Muscle of leg (tissue), 11 donors: ENCODE measurements around the gene HOGA1. TPM values are rescaled to one million over a fixed set of nuclear protein-coding genes. Genes with fewer than 3 reads are reported as not detected.

ENCODE experiments used
- DNase-seq: peaks from one replicate; pipeline ENCODE4 v3.0.0; 2013
- H3K27ac ChIP-seq: one replicate; pipeline ENCODE4 v1.5.1; 2013; ENCODE audit warnings: mild to moderate bottlenecking, low read length, control low read depth
- H3K27me3 ChIP-seq: one replicate; pipeline ENCODE4 v1.6.1; 2013; ENCODE audit warnings: low read length; ENCODE audit not compliant: control insufficient read depth, insufficient read depth
- H3K36me3 ChIP-seq: one replicate; pipeline ENCODE4 v1.6.1; 2013; ENCODE audit warnings: low read length; ENCODE audit not compliant: control insufficient read depth, insufficient read depth
- H3K4me1 ChIP-seq: one replicate; pipeline ENCODE4 v1.6.1; 2013; ENCODE audit warnings: low read length; ENCODE audit not compliant: control insufficient read depth, insufficient read depth
- H3K4me3 ChIP-seq: one replicate; pipeline ENCODE4 v1.5.1; 2013; ENCODE audit warnings: low read length, control low read depth
- H3K9me3 ChIP-seq: replicated peaks from 2 replicates; pipeline ENCODE4 v1.6.1; 2013; ENCODE audit warnings: low read depth, low read length; ENCODE audit not compliant: control insufficient read depth
- WGBS: methylation state at CpG from one replicate; pipeline ENCODE4 v1.1.5; 2013; ENCODE audit warnings: missing lambda C conversion rate; ENCODE audit not compliant: insufficient coverage; 5-methylcytosine and 5-hydroxymethylcytosine counted together
- polyA plus RNA-seq, 8 donors: library from polyadenylated mRNA; unstranded; fragments of 120-200 nt; gene quantifications; one replicate each; pipeline versions ENCODE4 v1.2.1 to v1.2.3, GENCODE V29; 2013; ENCODE audit warnings: inconsistent platforms in 1 of 8, low replicate concordance in 1 of 8; ENCODE audit not compliant: insufficient read length in 8 of 8, insufficient read depth in 1 of 8
- total RNA-seq: library from RNA; stranded (reverse); fragments of 120-200 nt; gene quantifications from one replicate; pipeline ENCODE4 v1.2.4, GENCODE V29; 2013

The HOGA1 gene
- total and polyA plus RNA-seq, 9 donors = 0.41 to 1.0 (median 0.76) TPM

DNA sequence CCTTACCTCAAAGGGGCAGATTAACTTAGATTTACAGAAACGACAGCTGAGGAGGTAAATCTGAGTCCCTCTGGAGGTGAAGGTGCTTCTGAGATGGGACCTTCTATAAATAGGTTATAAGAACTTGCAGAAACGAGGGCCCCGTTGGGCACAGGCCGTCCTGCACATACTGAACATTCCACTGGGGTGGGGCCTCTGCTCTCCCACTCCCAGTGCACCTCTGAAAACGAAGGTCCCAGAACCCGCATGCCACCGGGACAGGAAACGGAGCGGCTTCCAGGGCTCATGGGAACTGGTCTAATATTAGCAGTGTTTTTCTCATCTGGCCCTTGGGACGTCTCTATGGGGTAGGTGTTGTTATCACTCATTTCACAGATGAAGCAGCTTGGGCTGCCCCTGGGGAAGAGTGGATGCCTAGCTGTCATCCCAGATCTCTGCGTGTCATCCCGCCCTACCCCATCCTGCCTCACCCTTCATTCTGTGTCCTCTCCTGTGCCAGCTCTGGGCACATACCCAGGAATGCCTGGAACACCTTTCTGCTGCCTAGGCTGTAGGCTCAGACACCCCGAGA is 24.9 kb downstream of the HOGA1 start:
- DNase-seq = peak; percentile 46

DNA sequence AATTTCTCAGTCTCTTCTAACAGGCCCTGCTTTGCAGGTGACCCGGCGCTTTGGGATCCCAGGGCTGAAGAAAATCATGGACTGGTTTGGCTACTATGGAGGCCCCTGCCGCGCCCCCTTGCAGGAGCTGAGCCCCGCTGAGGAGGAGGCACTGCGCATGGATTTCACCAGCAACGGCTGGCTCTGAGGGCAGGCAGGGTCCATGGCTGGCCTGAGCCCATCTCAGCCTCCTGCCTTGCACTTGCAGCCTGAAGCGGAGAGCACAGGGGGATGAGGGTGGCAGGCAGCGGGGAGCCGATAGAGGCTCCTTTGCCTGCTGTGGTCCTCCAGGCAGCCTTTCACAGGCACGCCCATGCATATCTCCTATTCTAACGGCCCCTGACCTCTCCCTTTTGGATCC is 27.3 kb downstream of the HOGA1 start:
- Histone ChIP-seq H3K27me3 (no peaks in the 10 kb centered on the region), H3K36me3 (no peaks in the 10 kb centered on the region), H3K4me3 (no peak overlapping the region), H3K4me1 (peaks cover 12% of the 10 kb centered on the region), H3K9me3 (no peaks in the 10 kb centered on the region), H3K27ac (no peak overlapping the region)
- no peak for DNase-seq
- 85% methylated on average over 7 of the region's 12 CpGs for WGBS

More for the DNA sequence above, 24.9 kb downstream of the HOGA1 start:
- no peaks in the 10 kb centered on the region for H3K36me3 ChIP-seq
- H3K27me3 ChIP-seq = no peaks in the 10 kb centered on the region
- H3K27ac ChIP-seq = no peak overlapping the region
- no peaks in the 10 kb centered on the region for H3K9me3 ChIP-seq
- H3K4me1 ChIP-seq = peaks cover 12% of the 10 kb centered on the region
- no peak overlapping the region for H3K4me3 ChIP-seq
- 81% methylated on average over 3 of the region's 13 CpGs for WGBS

DNA sequence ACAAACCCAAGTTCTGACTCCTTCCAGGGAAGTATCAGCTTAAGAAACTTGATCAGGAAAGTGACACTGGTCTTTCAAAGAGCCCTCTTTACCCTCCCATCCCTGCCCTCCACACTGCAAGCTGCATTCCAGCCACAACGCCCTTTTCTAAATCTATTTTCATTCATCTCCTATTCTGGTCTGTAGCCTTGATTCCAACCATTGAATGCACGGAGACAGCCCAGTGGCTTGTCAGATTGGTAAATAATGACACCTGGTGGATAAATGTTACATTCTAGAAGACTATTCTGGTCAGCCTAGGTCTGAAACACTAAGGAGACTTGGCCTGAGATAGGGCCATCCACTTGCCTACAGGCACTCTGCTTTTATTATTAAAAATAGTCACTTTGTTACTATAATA is 28.2 kb downstream of the HOGA1 start:
- H3K4me1 ChIP-seq = peaks cover 12% of the 10 kb centered on the region
- no peaks in the 10 kb centered on the region for H3K36me3 ChIP-seq
- no peaks in the 10 kb centered on the region for H3K9me3 ChIP-seq
- H3K27ac ChIP-seq = no peak overlapping the region
- no peaks in the 10 kb centered on the region for H3K27me3 ChIP-seq
- no CpG with 5 or more reads among the region's 2 CpGs for WGBS
- no peak overlapping the region for H3K4me3 ChIP-seq
- DNase-seq = peak; percentile 81

DNA sequence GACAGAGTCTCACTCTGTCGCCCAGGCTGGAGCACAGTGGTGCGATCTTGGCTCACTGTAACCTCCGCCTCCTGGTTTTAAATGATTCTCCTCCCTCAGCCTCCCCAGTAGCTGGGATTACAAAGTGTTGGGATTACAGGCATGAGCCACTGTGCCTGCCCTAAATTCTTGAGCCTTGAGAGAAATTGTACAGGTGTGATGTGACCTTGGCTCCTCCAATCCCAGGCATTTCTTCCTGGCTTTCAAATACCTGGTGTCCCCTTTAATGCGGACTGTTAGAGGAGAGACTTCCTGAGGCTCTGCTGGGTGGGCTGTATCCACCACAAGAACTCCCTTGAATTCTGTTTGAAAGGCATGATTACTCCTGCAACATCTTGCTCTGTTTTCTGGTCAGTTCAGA is 34.1 kb downstream of the HOGA1 start:
- Histone ChIP-seq H3K27me3 (no peaks in the 10 kb centered on the region), H3K9me3 (no peaks in the 10 kb centered on the region), H3K4me1 (no peaks in the 10 kb centered on the region), H3K27ac (no peak overlapping the region), H3K4me3 (no peak overlapping the region), H3K36me3 (no peaks in the 10 kb centered on the region)
- DNase-seq = no peak
- no CpG with 5 or more reads among the region's 4 CpGs for WGBS

DNA sequence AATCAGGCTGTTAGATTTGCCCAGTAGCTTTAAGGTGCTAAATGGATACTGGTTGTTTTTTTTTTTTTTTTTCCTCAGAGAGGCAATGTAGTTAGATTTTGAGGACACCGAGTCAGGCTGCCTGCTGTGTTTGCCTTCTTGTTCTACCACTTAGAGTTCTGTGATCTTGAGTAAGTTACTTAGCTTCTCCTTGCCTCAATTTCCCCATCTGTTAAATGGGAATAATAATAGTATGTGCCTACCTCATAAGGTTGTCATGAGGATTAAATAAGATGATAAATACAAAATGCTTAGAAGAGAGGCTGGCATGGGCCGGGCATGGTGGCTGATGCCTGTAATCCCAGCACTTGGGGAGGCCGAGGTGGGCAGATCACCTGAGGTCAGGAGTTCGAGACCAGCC is 34.5 kb downstream of the HOGA1 start:
- Histone ChIP-seq H3K27me3 (no peaks in the 10 kb centered on the region), H3K36me3 (no peaks in the 10 kb centered on the region), H3K4me1 (no peaks in the 10 kb centered on the region), H3K9me3 (no peaks in the 10 kb centered on the region), H3K27ac (no peak overlapping the region), H3K4me3 (no peak overlapping the region)
- WGBS = no CpG with 5 or more reads among the region's 4 CpGs
- DNase-seq = no peak

DNA sequence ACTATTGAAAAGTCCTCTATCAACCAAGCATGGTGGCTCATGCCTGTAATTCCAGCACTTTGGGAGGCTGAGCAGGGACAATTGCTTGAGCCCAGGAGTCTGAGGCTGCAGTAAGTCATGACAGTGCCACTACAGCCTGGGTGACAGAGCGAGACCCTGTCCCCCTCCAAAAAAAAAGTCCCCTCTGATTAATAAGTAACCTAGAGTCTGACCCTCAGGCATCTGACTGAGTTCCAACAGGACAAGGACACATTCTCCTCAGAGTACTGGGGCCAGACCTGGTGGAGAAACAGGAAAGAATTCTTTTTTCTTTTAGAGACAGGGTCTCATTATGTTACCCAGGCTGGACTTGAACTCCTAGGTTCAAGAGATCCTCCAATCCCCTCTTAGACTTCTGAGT is 39.1 kb downstream of the HOGA1 start:
- no peaks in the 10 kb centered on the region for H3K9me3 ChIP-seq
- DNase-seq = no peak
- no peaks in the 10 kb centered on the region for H3K27me3 ChIP-seq
- no peak overlapping the region for H3K27ac ChIP-seq
- no peaks in the 10 kb centered on the region for H3K4me1 ChIP-seq
- no peaks in the 10 kb centered on the region for H3K36me3 ChIP-seq
- H3K4me3 ChIP-seq = no peak overlapping the region
- WGBS = no CpG with 5 or more reads among the region's 1 CpG

DNA sequence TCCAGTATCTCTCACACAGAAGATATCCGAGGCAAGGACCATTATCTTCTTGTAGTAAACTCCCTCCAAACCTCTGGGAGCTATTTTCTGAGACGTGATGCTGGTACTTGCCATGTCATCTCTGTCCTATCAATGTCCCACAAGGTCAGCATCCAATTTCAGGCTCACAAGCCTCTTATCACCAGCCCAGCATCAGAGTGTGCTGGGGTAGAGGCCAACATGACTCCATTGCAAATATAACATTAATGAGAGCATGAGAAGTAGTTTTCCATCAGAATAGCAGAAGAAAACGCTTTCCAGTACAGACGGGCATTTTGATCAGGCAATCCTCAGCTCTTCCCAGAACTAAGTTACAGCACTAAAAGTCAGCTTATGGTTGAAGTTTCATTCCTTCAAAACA is 43.5 kb downstream of the HOGA1 start:
- no peak for DNase-seq
- Histone ChIP-seq H3K9me3 (no peaks in the 10 kb centered on the region), H3K27me3 (no peaks in the 10 kb centered on the region), H3K4me1 (peaks cover 4% of the 10 kb centered on the region), H3K4me3 (no peak overlapping the region), H3K27ac (no peak overlapping the region), H3K36me3 (no peaks in the 10 kb centered on the region)
- WGBS = 100% methylated on average over 1 of the region's 4 CpGs

DNA sequence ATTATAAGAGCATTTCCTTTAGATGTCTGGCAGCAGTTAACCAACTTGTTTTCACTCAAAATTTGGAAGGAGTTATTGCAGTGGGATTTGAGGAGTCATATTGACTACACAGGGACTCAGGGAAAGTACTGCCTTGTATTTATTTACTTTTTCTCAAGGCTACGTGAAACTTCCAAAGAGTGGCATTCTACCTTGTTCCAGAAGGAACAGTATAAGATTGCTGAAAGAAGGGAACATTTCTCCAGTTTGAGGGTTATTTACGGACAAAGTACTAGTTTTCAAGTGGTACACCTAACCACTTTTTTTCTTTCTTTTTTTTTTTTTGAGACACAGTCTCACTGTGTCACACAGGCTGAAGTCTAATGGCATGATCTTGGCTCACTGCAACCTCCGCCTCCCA is 44.0 kb downstream of the HOGA1 start:
- WGBS = 83% methylated on average over 1 of the region's 3 CpGs
- no peaks in the 10 kb centered on the region for H3K36me3 ChIP-seq
- peaks cover 7% of the 10 kb centered on the region for H3K4me1 ChIP-seq
- no peaks in the 10 kb centered on the region for H3K27me3 ChIP-seq
- no peak overlapping the region for H3K4me3 ChIP-seq
- DNase-seq = no peak
- H3K27ac ChIP-seq = no peak overlapping the region
- H3K9me3 ChIP-seq = no peaks in the 10 kb centered on the region

DNA sequence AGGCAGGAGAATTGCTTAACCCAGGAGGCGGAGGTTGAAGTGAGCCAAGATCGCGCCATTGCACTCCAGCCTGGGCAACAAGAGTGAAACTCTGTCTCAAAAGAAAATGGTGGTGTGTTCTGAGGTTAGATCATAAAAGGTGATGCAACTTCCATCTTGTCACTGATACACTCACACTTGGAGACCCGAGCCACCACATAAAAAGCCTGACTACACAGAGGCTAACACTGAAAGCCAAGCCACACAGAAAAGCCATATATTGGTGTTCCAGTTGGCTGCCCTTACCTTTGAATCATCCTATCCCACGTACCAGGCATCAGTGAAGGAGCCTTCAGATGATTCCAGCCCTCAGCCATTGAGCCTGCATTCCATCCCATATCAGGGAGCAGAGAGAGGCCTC is 45.1 kb downstream of the HOGA1 start:
- peaks cover 11% of the 10 kb centered on the region for H3K4me1 ChIP-seq
- H3K27ac ChIP-seq = no peak overlapping the region
- H3K36me3 ChIP-seq = no peaks in the 10 kb centered on the region
- DNase-seq = no peak
- H3K4me3 ChIP-seq = no peak overlapping the region
- H3K9me3 ChIP-seq = no peaks in the 10 kb centered on the region
- 86% methylated on average over 4 of the region's 5 CpGs for WGBS
- H3K27me3 ChIP-seq = no peaks in the 10 kb centered on the region

DNA sequence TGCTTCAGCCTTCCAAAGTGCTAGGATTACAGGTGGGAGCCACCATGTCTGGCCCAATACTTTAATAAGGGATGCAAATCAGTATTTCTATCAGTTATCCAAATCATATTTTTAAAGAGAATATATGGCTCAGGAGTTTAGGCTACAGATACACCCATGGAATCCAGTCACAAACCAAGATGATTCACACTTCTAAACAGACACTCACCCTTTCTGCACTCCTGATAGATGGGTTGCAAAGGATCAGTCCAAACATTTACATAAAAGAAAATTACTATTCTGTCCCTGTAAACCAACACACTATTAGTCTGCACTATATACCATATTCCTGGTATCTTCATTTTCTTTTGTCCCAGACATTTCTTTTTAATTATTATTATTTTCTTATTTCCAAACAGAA is 46.9 kb downstream of the HOGA1 start:
- Histone ChIP-seq H3K4me3 (no peak overlapping the region), H3K36me3 (no peaks in the 10 kb centered on the region), H3K27me3 (no peaks in the 10 kb centered on the region), H3K9me3 (no peaks in the 10 kb centered on the region), H3K27ac (no peak overlapping the region), H3K4me1 (peaks cover 11% of the 10 kb centered on the region)
- DNase-seq = no peak
